HG02588 (cell line): Measurements from ENCODE around the gene GPR6.

Experiments
- ATAC-seq: cut with Tn5 transposase; IDR thresholded peaks from one replicate; pipeline ENCODE4 v1.9.1; 2021; ENCODE audit warnings: mild to moderate bottlenecking, moderate library complexity; ENCODE audit not compliant: unreplicated experiment

GPR6 gene, protein sequence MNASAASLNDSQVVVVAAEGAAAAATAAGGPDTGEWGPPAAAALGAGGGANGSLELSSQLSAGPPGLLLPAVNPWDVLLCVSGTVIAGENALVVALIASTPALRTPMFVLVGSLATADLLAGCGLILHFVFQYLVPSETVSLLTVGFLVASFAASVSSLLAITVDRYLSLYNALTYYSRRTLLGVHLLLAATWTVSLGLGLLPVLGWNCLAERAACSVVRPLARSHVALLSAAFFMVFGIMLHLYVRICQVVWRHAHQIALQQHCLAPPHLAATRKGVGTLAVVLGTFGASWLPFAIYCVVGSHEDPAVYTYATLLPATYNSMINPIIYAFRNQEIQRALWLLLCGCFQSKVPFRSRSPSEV

GRCh38 chr6:109978174-109979032 lies at the start of gene GPR6:
TSS of gene GPR6 (plus strand) at chr6:109978311. CDS start at chr6:109979113, 802 bp downstream.
- ATAC-seq: no peak

- no peak for ATAC-seq
These were observed 43.8 kb upstream of the GPR6 start for GRCh38 chr6:109934293-109934692.

DNA sequence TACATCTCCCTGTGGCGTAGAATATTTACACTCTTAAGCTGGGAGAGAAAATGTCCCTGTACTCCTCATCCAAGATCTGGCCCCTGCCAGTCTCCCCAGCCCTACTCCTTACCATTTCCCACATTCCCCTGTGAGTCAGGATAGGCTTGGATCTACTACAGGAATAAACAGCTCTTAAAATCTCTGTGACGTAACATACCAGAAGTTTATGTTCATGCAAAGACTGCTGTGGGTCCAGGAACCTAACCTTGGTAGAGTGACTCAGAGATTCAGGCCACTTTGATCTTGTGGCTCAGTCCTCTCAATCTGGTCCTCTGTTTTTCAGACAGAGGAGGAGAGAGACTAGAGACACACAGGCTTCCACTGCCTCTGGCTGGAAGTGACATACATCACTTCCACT lies 38.5 kb upstream of the GPR6 start:
- ATAC-seq: no peak

- no peak for ATAC-seq
These were observed 33.7 kb upstream of the GPR6 start for GRCh38 chr6:109944448-109944847.

GRCh38 chr6:109945091-109945490 lies 33.0 kb upstream of the GPR6 start:
- ATAC-seq: no peak

- ATAC-seq: no peak
These were observed 31.1 kb upstream of the GPR6 start for GRCh38 chr6:109946979-109947378.

GRCh38 chr6:109949281-109950065 lies 28.6 kb upstream of the GPR6 start:
- no peak for ATAC-seq

GRCh38 chr6:109955491-109955890 lies 22.6 kb upstream of the GPR6 start:
- no peak for ATAC-seq

DNA sequence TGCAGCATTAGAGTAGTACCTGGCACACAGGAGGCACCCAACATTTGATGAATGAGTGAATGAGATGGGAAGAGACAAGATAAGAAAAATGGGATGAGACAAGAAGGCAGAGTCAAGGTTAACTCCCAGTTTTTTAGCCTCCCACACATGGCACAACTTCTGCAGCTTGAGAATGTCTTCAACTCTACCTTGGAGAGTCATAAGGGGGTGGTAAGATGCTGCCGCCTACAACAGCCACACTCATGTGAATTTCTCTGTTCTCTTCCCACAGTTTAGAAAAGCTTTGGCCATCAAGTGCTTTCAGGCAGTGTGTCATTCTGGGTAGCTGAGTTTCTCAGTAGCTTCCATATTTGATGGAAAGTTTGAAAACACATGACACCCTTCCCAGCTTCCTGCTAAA lies 19.5 kb upstream of the GPR6 start:
- ATAC-seq: no peak

GRCh38 chr6:109961611-109962041 lies 16.5 kb upstream of the GPR6 start:
- ATAC-seq: no peak

- no peak for ATAC-seq
These were observed 15.8 kb upstream of the GPR6 start for GRCh38 chr6:109962271-109962670.

- no peak for ATAC-seq
These were observed 14.4 kb upstream of the GPR6 start for GRCh38 chr6:109963598-109964170.

DNA sequence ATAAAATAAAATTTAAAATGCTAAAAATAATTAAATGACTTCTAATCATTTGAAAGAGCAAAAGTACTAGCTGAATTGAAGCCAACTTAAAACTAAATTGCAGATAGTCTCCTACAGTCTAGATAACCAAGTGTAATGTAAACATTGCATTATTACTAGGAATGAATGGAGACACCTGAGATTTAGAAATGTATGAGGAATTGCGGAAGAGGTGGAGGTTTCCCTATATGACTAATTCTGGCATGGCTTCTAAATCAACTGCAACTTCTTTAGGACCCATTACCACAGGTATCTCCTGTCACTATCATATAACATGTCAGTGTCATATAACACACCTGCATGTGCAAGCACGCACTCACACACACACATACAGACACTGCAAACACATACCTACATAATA lies 13.2 kb upstream of the GPR6 start:
- ATAC-seq: no peak

GRCh38 chr6:109966299-109966698 lies 11.8 kb upstream of the GPR6 start:
- no peak for ATAC-seq

GRCh38 chr6:109977791-109978173 lies 329 bp upstream of the GPR6 start:
- ATAC-seq: no peak

DNA sequence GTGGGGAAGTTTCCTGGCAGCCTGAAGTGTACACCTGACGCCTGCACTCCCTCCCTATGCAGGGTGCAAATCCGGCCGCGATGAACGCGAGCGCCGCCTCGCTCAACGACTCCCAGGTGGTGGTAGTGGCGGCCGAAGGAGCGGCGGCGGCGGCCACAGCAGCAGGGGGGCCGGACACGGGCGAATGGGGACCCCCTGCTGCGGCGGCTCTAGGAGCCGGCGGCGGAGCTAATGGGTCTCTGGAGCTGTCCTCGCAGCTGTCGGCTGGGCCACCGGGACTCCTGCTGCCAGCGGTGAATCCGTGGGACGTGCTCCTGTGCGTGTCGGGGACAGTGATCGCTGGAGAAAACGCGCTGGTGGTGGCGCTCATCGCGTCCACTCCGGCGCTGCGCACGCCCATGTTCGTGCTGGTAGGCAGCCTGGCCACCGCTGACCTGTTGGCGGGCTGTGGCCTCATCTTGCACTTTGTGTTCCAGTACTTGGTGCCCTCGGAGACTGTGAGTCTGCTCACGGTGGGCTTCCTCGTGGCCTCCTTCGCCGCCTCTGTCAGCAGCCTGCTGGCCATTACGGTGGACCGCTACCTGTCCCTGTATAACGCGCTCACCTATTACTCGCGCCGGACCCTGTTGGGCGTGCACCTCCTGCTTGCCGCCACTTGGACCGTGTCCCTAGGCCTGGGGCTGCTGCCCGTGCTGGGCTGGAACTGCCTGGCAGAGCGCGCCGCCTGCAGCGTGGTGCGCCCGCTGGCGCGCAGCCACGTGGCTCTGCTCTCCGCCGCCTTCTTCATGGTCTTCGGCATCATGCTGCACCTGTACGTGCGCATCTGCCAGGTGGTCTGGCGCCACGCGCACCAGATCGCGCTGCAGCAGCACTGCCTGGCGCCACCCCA lies 1.2 kb downstream of the GPR6 start:
- no peak for ATAC-seq

- no peak for ATAC-seq
These were observed 6.3 kb downstream of the GPR6 start for GRCh38 chr6:109984410-109984809.

GRCh38 chr6:109987196-109987595 lies 9.1 kb downstream of the GPR6 start:
- no peak for ATAC-seq

DNA sequence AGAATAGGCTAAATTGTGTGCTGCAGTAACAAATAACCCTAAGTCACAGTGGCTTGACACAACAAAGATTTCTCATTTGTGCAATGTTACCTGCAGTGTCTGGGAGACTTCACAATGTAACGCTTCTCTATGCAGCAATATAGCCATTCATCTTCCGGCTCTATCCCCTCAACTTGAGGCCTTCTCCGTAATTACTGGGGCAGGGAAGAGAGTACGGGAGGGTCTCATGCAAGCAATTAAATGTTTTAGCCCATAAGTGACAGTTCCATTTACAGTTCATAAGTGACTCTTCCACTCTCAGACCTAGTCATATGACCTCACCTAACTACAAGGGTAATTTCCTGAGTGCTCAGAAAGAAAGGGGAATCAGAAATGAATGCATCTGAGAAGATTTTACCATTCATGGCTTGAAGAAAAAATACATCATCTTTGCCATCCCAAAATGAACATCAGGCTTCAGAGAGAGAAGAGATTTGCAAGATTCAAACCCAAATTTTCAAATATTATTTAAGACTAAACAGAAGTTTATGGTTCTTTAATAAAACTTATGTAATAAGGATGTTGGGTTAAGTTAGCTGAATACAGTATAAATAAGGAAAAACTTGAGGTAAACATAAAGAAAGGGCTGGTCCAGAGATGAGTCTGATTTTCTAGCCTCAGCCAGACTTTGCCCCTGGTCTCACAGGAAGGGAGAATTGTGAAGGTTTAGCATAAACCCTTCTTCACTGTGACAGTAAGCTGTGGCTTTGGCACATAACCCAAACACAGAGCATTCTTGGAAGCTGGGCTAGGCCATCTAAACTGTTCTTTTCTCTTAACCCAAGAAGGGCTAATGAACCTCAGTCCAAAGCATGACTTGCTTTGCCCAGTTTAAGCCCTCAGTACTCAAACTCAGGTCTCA lies 13.3 kb downstream of the GPR6 start:
- ATAC-seq: no peak
